Nephron (organoid): Measurements from ENCODE around the gene PHF1.

Experiments used
- H3K27ac Mint-ChIP-seq, 3 experiments: 2 replicates each; pipeline ENCODE4 v1.8.0; 2020; ENCODE audit warnings: mixed read lengths in 3 of 3, mild to moderate bottlenecking in 2 of 3, moderate library complexity in 1 of 3
- H3K27me3 Mint-ChIP-seq: 2 replicates; pipeline ENCODE4 v1.8.0; 2021; ENCODE audit warnings: low read depth, mild to moderate bottlenecking, moderate library complexity, mixed read lengths
- H3K36me3 Mint-ChIP-seq: 2 replicates; pipeline ENCODE4 v1.8.0; 2020; ENCODE audit warnings: low read depth, mixed read lengths
- H3K4me1 Mint-ChIP-seq: 2 replicates; pipeline ENCODE4 v1.8.0; 2020; ENCODE audit warnings: mixed read lengths
- H3K4me3 Mint-ChIP-seq, 3 experiments: 2 replicates each; pipeline ENCODE4 v1.8.0; 2020; ENCODE audit warnings: mild to moderate bottlenecking in 3 of 3, mixed read lengths in 3 of 3, moderate library complexity in 2 of 3
- H3K9me3 Mint-ChIP-seq: 2 replicates; pipeline ENCODE4 v1.8.0; 2020; ENCODE audit warnings: mixed read lengths
- TF ChIP-seq, protein P1 (sequence below), 3 experiments: fragments of 200-600 bp; sonication (generic); IDR thresholded peaks; one replicate each; pipeline ENCODE4 v1.5.0; 2021; ENCODE audit warnings: antibody characterized with exemption in 3 of 3; ENCODE audit not compliant: unreplicated experiment in 3 of 3

The PHF1 gene

GRCh38 chr6:33440649-33441309 lies 30.0 kb downstream of the PHF1 start:
- Mint-ChIP-seq H3K36me3 (peaks cover 75% of the 10 kb centered on the region), H3K4me3 (no peak overlapping the region), H3K27ac (no peak overlapping the region), H3K27me3 (no peaks in the 10 kb centered on the region), H3K9me3 (no peaks in the 10 kb centered on the region), H3K4me1 (no peaks in the 10 kb centered on the region)
- TF ChIP-seq, protein P1, sequence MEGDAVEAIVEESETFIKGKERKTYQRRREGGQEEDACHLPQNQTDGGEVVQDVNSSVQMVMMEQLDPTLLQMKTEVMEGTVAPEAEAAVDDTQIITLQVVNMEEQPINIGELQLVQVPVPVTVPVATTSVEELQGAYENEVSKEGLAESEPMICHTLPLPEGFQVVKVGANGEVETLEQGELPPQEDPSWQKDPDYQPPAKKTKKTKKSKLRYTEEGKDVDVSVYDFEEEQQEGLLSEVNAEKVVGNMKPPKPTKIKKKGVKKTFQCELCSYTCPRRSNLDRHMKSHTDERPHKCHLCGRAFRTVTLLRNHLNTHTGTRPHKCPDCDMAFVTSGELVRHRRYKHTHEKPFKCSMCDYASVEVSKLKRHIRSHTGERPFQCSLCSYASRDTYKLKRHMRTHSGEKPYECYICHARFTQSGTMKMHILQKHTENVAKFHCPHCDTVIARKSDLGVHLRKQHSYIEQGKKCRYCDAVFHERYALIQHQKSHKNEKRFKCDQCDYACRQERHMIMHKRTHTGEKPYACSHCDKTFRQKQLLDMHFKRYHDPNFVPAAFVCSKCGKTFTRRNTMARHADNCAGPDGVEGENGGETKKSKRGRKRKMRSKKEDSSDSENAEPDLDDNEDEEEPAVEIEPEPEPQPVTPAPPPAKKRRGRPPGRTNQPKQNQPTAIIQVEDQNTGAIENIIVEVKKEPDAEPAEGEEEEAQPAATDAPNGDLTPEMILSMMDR (IDR thresholded peaks at IDR 0.05; ENCODE audit: unreplicated experiment in 3 of 3): no peak

DNA sequence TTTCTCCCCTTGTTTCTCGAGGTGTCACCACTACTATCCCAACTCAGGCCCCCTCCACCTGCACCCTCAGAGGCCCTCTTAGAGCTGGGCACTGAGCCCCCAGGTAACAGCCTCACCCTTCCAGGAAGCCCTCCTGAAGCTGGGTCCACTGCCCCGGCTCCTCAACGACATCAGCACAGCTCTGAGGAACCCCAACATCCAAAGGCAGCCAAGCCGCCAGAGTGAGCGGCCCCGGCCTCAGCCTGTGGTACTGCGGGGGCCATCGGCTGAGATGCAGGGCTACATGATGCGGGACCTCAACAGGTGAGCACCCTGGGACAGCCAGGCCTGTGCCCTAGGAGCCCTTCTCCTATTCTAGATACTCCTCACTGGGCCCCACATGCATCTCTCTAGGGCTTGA lies 30.6 kb downstream of the PHF1 start:
- TF ChIP-seq, protein P1 (IDR thresholded peaks at IDR 0.05; ENCODE audit: unreplicated experiment in 3 of 3): no peak
- no peak overlapping the region for H3K27ac Mint-ChIP-seq
- no peaks in the 10 kb centered on the region for H3K4me1 Mint-ChIP-seq
- H3K9me3 Mint-ChIP-seq: no peaks in the 10 kb centered on the region
- no peaks in the 10 kb centered on the region for H3K27me3 Mint-ChIP-seq
- H3K4me3 Mint-ChIP-seq: no peak overlapping the region
- H3K36me3 Mint-ChIP-seq: peaks cover 74% of the 10 kb centered on the region

DNA sequence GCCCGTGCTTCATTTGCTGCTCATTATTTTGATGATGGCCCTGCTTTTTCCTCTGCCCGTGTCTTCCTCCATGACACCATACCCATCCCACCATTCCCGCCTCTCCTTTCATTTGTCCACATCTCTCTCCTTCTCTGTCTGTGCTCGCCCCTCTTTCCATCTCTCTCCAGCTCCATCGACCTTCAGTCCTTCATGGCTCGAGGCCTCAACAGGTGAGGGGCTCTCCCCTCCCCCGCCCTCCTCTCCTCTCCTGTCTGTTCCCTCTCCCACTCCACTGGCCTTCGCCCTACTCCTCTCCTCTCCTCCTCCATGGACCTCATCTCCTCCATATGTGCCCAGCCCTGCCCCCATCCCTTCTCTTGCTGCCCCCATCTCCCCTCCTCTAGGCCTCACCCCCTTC lies 31.5 kb downstream of the PHF1 start:
- TF ChIP-seq, protein P1 (IDR thresholded peaks at IDR 0.05; ENCODE audit: unreplicated experiment in 3 of 3): no peak
- Mint-ChIP-seq H3K9me3 (no peaks in the 10 kb centered on the region), H3K36me3 (peaks cover 73% of the 10 kb centered on the region), H3K4me3 (no peak overlapping the region), H3K27me3 (no peaks in the 10 kb centered on the region), H3K4me1 (no peaks in the 10 kb centered on the region), H3K27ac (no peak overlapping the region)

DNA sequence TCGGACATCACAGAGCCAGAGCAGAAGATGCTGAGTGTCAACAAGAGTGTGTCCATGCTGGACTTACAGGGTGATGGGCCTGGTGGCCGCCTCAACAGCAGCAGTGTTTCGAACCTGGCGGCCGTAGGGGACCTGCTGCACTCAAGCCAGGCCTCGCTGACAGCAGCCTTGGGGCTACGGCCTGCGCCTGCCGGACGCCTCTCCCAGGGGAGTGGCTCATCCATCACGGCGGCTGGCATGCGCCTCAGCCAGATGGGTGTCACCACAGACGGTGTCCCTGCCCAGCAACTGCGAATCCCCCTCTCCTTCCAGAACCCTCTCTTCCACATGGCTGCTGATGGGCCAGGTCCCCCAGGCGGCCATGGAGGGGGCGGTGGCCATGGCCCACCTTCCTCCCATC lies 32.2 kb downstream of the PHF1 start:
- no peaks in the 10 kb centered on the region for H3K27me3 Mint-ChIP-seq
- H3K4me3 Mint-ChIP-seq: no peak overlapping the region
- peaks cover 75% of the 10 kb centered on the region for H3K36me3 Mint-ChIP-seq
- no peak overlapping the region for H3K27ac Mint-ChIP-seq
- H3K4me1 Mint-ChIP-seq: no peaks in the 10 kb centered on the region
- TF ChIP-seq, protein P1 (IDR thresholded peaks at IDR 0.05; ENCODE audit: unreplicated experiment in 3 of 3): no peak
- H3K9me3 Mint-ChIP-seq: no peaks in the 10 kb centered on the region

- TF ChIP-seq, protein P1 (IDR thresholded peaks at IDR 0.05; ENCODE audit: unreplicated experiment in 3 of 3): no peak
- no peaks in the 10 kb centered on the region for H3K9me3 Mint-ChIP-seq
- no peak overlapping the region for H3K27ac Mint-ChIP-seq
- no peaks in the 10 kb centered on the region for H3K4me1 Mint-ChIP-seq
- peaks cover 75% of the 10 kb centered on the region for H3K36me3 Mint-ChIP-seq
- peaks cover 3% of the 10 kb centered on the region for H3K27me3 Mint-ChIP-seq
- no peak overlapping the region for H3K4me3 Mint-ChIP-seq
Measured at GRCh38 chr6:33443619-33444504, 33.0 kb downstream of the PHF1 start.
